SU-DHL-6 (cell line): ENCODE results near the gene MYL12A.

ENCODE experiments used
- H2AFZ ChIP-seq: fragments of 200-600 bp; sonication (generic); 2 replicates; pipeline ENCODE4 v1.6.1; 2014; ENCODE audit warnings: low read depth, mild to moderate bottlenecking, moderate library complexity, mixed read lengths, antibody characterized with exemption, low read length; ENCODE audit not compliant: severe bottlenecking
- H3F3A ChIP-seq: fragments of 200-600 bp; shearing (Covaris generic); 2 replicates; pipeline ENCODE4 v1.6.0; 2016; ENCODE audit warnings: antibody characterized with exemption, mild to moderate bottlenecking; ENCODE audit not compliant: insufficient read depth
- H3K27ac ChIP-seq: fragments of 200-600 bp; sonication (generic); 2 replicates; pipeline ENCODE4 v1.5.1; 2016; ENCODE audit warnings: low read depth, mild to moderate bottlenecking, low read length, moderate library complexity, mixed read lengths
- H3K27me3 ChIP-seq: fragments of 200-600 bp; sonication (generic), shearing (Covaris generic); 2 replicates; pipeline ENCODE4 v1.6.0; 2014; ENCODE audit warnings: mild to moderate bottlenecking, low read length
- H3K36me3 ChIP-seq: fragments of 200-600 bp; sonication (generic); 2 replicates; pipeline ENCODE4 v1.6.1; 2014; ENCODE audit warnings: mild to moderate bottlenecking, low read length, mixed read lengths
- H3K4me2 ChIP-seq: fragments of 300-600, 200-600 bp; shearing (Covaris generic), sonication (generic); 2 replicates; pipeline ENCODE4 v1.6.0; 2014; ENCODE audit warnings: low read length, low read depth, mild to moderate bottlenecking; ENCODE audit not compliant: poor library complexity, severe bottlenecking
- H3K4me3 ChIP-seq: fragments of 200-600 bp; sonication (generic); 2 replicates; pipeline ENCODE4 v1.5.1; 2014; ENCODE audit warnings: antibody characterized with exemption, low read length, mild to moderate bottlenecking, mixed read lengths; ENCODE audit not compliant: insufficient read depth, poor library complexity, severe bottlenecking
- H3K79me2 ChIP-seq: fragments of 200-600 bp; sonication (generic); 2 replicates; pipeline ENCODE4 v1.6.1; 2014; ENCODE audit warnings: mild to moderate bottlenecking, low read length, moderate library complexity; ENCODE audit not compliant: insufficient read depth
- H3K9ac ChIP-seq: fragments of 200-600 bp; sonication (generic); 2 replicates; pipeline ENCODE4 v1.7.0; 2014; ENCODE audit warnings: mild to moderate bottlenecking, low read length
- H3K9me2 ChIP-seq: fragments of 200-600 bp; sonication (generic); replicated peaks from 2 replicates; pipeline ENCODE4 v1.6.1; 2014; ENCODE audit warnings: low read length; ENCODE audit not compliant: insufficient read depth
- H3K9me3 ChIP-seq: fragments of 200-600 bp; sonication (generic); 2 replicates; pipeline ENCODE4 v1.6.1; 2014; ENCODE audit warnings: low read length, mixed read lengths; ENCODE audit not compliant: insufficient read depth
- H4K20me1 ChIP-seq: fragments of 200-600 bp; sonication (generic); 2 replicates; pipeline ENCODE4 v1.6.1; 2014; ENCODE audit warnings: low read depth, mild to moderate bottlenecking, antibody characterized with exemption, low read length, moderate library complexity, mixed read lengths
- EZH2phosphoT487 ChIP-seq: fragments of 200-600 bp; sonication (generic), shearing (Covaris generic); conservative IDR thresholded peaks from 2 replicates; pipeline ENCODE4 v1.6.1; 2018; ENCODE audit warnings: mild to moderate bottlenecking, antibody characterized with exemption, low read length, moderate library complexity, mixed read lengths
- TF ChIP-seq, protein P1 (sequence below): fragments of 200-600 bp; sonication (generic); IDR thresholded peaks from one replicate; pipeline ENCODE4 v1.5.1; 2017; ENCODE audit warnings: antibody characterized with exemption, mild to moderate bottlenecking, low read length, moderate library complexity; ENCODE audit not compliant: insufficient read depth, poor library complexity, severe bottlenecking

Gene MYL12A

GRCh38 chr18:3264362-3264761 is 16.8 kb downstream of the MYL12A start:
- Histone ChIP-seq H3K9ac (no peak overlapping the region), H2AFZ (no peak overlapping the region), H3K79me2 (peaks cover 73% of the 10 kb centered on the region), H3K4me3 (no peak overlapping the region), H4K20me1 (peaks cover 21% of the 10 kb centered on the region), H3K27ac (no peak overlapping the region), H3K4me2 (peak overlapping the region; percentile 95), H3F3A (0 out of 2 replicates have a peak, but pooled peaks cover 8% of the 10 kb centered on the region), H3K9me3 (no peaks in the 10 kb centered on the region), H3K36me3 (no peaks in the 10 kb centered on the region), H3K27me3 (no peaks in the 10 kb centered on the region), H3K9me2 (no peaks in the 10 kb centered on the region)
- TF ChIP-seq EZH2phosphoT487 = no peak
- TF ChIP-seq, protein P1, sequence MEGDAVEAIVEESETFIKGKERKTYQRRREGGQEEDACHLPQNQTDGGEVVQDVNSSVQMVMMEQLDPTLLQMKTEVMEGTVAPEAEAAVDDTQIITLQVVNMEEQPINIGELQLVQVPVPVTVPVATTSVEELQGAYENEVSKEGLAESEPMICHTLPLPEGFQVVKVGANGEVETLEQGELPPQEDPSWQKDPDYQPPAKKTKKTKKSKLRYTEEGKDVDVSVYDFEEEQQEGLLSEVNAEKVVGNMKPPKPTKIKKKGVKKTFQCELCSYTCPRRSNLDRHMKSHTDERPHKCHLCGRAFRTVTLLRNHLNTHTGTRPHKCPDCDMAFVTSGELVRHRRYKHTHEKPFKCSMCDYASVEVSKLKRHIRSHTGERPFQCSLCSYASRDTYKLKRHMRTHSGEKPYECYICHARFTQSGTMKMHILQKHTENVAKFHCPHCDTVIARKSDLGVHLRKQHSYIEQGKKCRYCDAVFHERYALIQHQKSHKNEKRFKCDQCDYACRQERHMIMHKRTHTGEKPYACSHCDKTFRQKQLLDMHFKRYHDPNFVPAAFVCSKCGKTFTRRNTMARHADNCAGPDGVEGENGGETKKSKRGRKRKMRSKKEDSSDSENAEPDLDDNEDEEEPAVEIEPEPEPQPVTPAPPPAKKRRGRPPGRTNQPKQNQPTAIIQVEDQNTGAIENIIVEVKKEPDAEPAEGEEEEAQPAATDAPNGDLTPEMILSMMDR = no peak

- no peak overlapping the region for H3K27ac ChIP-seq
- H3K36me3 ChIP-seq = no peaks in the 10 kb centered on the region
- no peaks in the 10 kb centered on the region for H3K27me3 ChIP-seq
- peaks cover 86% of the 10 kb centered on the region for H3K79me2 ChIP-seq
- 0 out of 2 replicates have a peak, but pooled peaks cover 3% of the 10 kb centered on the region for H3F3A ChIP-seq
- H2AFZ ChIP-seq = no peak overlapping the region
- no peak for TF ChIP-seq EZH2phosphoT487
- TF ChIP-seq, protein P1 = no peak
- no peak overlapping the region for H3K4me2 ChIP-seq
- no peaks in the 10 kb centered on the region for H3K9me3 ChIP-seq
- H3K4me3 ChIP-seq = no peak overlapping the region
- peaks cover 21% of the 10 kb centered on the region for H4K20me1 ChIP-seq
- H3K9ac ChIP-seq = no peak overlapping the region
- no peaks in the 10 kb centered on the region for H3K9me2 ChIP-seq
Observed at GRCh38 chr18:3265564-3266033, 18.0 kb downstream of the MYL12A start.

- Histone ChIP-seq H3K9me2 (no peaks in the 10 kb centered on the region), H3K9ac (no peak overlapping the region), H3K4me2 (no peak overlapping the region), H3K79me2 (peaks cover 91% of the 10 kb centered on the region), H2AFZ (no peak overlapping the region), H3K9me3 (no peaks in the 10 kb centered on the region), H4K20me1 (peaks cover 21% of the 10 kb centered on the region), H3K36me3 (no peaks in the 10 kb centered on the region), H3K27ac (no peak overlapping the region), H3K27me3 (no peaks in the 10 kb centered on the region), H3K4me3 (no peak overlapping the region), H3F3A (0 out of 2 replicates have a peak, but pooled peaks cover 2% of the 10 kb centered on the region)
- TF ChIP-seq EZH2phosphoT487 = no peak
- TF ChIP-seq, protein P1 = no peak
Observed at GRCh38 chr18:3266062-3266608, 18.5 kb downstream of the MYL12A start.
